ENCODE data around the gene IQSEC1. TPM values are rescaled to one million over a fixed set of nuclear protein-coding genes. Genes with fewer than 3 reads are reported as not detected.

The IQSEC1 gene
- total RNA-seq, 4 donors from 2014 or later: 24.0 to 43.0 (median 31.8) TPM

- intact Hi-C loops (cut with DNase I; ENCODE audit: low total_unique reads) (no loop called here), in situ Hi-C loops (cut with MboI; ENCODE audit: low pct_ligation_motif_present in 1 of 4, low pct_unique_long_range_greater_than_20kb in 1 of 4, low sequenced_read_pairs in 3 of 4) (no loop called here)
- Histone ChIP-seq H3K27ac (peak overlapping the region in 1 of 4 donors; percentile 10), H3K4me1 (peaks cover 3 to 13% (median 7%) of the 10 kb centered on the region in 4 donors), H3K27me3 (peaks cover 44% of the 10 kb centered on the region), H3K4me3 (no peak overlapping the region), H3K9me3 (no peaks in the 10 kb centered on the region), H3K36me3 (no peaks in the 10 kb centered on the region)
- 81 to 100% methylated on average over 1 to 7 of the region's 13 CpGs for WGBS, 2 donors (ENCODE audit: low coverage in 1 of 2)
- DNase-seq: no peak
- no peak for TF ChIP-seq POLR2A (IDR thresholded peaks at IDR 0.05)
- no peak for TF ChIP-seq POLR2AphosphoS5 (IDR thresholded peaks at IDR 0.05)
- TF ChIP-seq CTCF (IDR thresholded peaks at IDR 0.05): no peak
- no peak for TF ChIP-seq EP300 (IDR thresholded peaks at IDR 0.05; ENCODE audit: low read depth)
These were observed 1.5 kb downstream of the IQSEC1 start for GRCh38 chr3:13071695-13072094.

GRCh38 chr3:13070391-13071070 lies 2.7 kb downstream of the IQSEC1 start:
- Histone ChIP-seq H3K9me3 (no peaks in the 10 kb centered on the region), H3K27me3 (peaks cover 35% of the 10 kb centered on the region), H3K4me1 (peaks cover 3 to 13% (median 7%) of the 10 kb centered on the region in 4 donors), H3K36me3 (no peaks in the 10 kb centered on the region), H3K27ac (no peak overlapping the region), H3K4me3 (no peak overlapping the region)
- in situ Hi-C loops (cut with MboI; ENCODE audit: low pct_ligation_motif_present in 1 of 4, low pct_unique_long_range_greater_than_20kb in 1 of 4, low sequenced_read_pairs in 3 of 4) (no loop called here), intact Hi-C loops (cut with DNase I; ENCODE audit: low total_unique reads) (no loop called here)
- TF ChIP-seq POLR2AphosphoS5 (IDR thresholded peaks at IDR 0.05) (no peak), POLR2A (IDR thresholded peaks at IDR 0.05) (no peak), EP300 (IDR thresholded peaks at IDR 0.05; ENCODE audit: low read depth) (no peak), CTCF (IDR thresholded peaks at IDR 0.05) (no peak)
- WGBS, 2 donors (ENCODE audit: low coverage in 1 of 2): 90 to 100% methylated on average over 2 to 11 of the region's 11 CpGs
- DNase-seq: no peak

GRCh38 chr3:13069495-13069894 lies 3.7 kb downstream of the IQSEC1 start:
- Histone ChIP-seq H3K27ac (no peak overlapping the region), H3K36me3 (no peaks in the 10 kb centered on the region), H3K4me3 (no peak overlapping the region), H3K4me1 (peaks cover 3 to 13% (median 7%) of the 10 kb centered on the region in 4 donors), H3K27me3 (peaks cover 27% of the 10 kb centered on the region), H3K9me3 (no peaks in the 10 kb centered on the region)
- TF ChIP-seq POLR2A (IDR thresholded peaks at IDR 0.05) (no peak), EP300 (IDR thresholded peaks at IDR 0.05; ENCODE audit: low read depth) (no peak), POLR2AphosphoS5 (IDR thresholded peaks at IDR 0.05) (no peak), CTCF (IDR thresholded peaks at IDR 0.05) (no peak)
- 81% methylated on average over 4 of the region's 4 CpGs; no CpG with 5 or more reads in 1 of the 2 donors for WGBS, 2 donors (ENCODE audit: low coverage in 1 of 2)
- intact Hi-C loops (cut with DNase I; ENCODE audit: low total_unique reads) (no loop called here), in situ Hi-C loops (cut with MboI; ENCODE audit: low pct_ligation_motif_present in 1 of 4, low pct_unique_long_range_greater_than_20kb in 1 of 4, low sequenced_read_pairs in 3 of 4) (no loop called here)
- DNase-seq: peak; percentile 37

- no peak for TF ChIP-seq POLR2A (IDR thresholded peaks at IDR 0.05)
- no peak for TF ChIP-seq EP300 (IDR thresholded peaks at IDR 0.05; ENCODE audit: low read depth)
- Histone ChIP-seq H3K27ac (no peak overlapping the region), H3K27me3 (peaks cover 16% of the 10 kb centered on the region), H3K36me3 (no peaks in the 10 kb centered on the region), H3K4me1 (peaks cover 2 to 10% (median 4%) of the 10 kb centered on the region in 4 donors), H3K4me3 (no peak overlapping the region), H3K9me3 (no peaks in the 10 kb centered on the region)
- WGBS, 2 donors (ENCODE audit: low coverage in 1 of 2): 40 to 75% methylated on average over 2 to 4 of the region's 4 CpGs
- in situ Hi-C loops (cut with MboI; ENCODE audit: low pct_ligation_motif_present in 1 of 4, low pct_unique_long_range_greater_than_20kb in 1 of 4, low sequenced_read_pairs in 3 of 4) (no loop called here), intact Hi-C loops (cut with DNase I; ENCODE audit: low total_unique reads) (no loop called here)
- DNase-seq: no peak
These were observed 4.8 kb downstream of the IQSEC1 start for GRCh38 chr3:13068269-13069010.

All from transverse colon (tissue), 4 donors.